ENCODE data around the gene CCDC187. TPM values are rescaled to one million over a fixed set of nuclear protein-coding genes. Genes with fewer than 3 reads are reported as not detected.

The CCDC187 gene
- total RNA-seq, 2 experiments from 2014 or later: not detected

DNA sequence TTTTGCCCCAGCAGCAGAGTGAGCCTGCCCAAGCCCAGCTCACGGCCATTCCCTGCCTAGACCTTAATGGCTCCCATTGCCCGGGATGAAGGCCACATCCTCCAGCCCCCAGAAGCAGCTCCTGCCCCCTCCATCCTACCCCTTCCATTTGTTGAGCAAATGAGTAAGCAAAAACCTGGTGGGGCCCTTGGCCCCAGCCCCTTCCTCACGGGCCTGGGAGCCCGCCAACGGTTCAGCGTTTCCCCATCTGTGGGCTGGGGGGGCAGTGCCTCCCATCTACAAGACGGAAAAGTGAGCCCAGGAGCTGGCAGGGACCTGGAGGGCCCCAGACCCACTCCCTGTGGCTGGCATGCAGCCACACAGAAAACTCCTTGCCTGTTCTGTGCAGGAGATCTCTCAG, 4.4 kb downstream of the CCDC187 start:
- ChIA-PET CTCF (no interaction called here), POLR2A (no interaction called here)
- Mint-ChIP-seq H3K9me3 (no peaks in the 10 kb centered on the region), H3K4me1 (no peaks in the 10 kb centered on the region), H3K27ac (no peak overlapping the region), H3K36me3 (ENCODE audit: low read depth) (no peaks in the 10 kb centered on the region), H3K4me3 (no peak overlapping the region), H3K27me3 (no peaks in the 10 kb centered on the region)
- no peak for DNase-seq

DNA sequence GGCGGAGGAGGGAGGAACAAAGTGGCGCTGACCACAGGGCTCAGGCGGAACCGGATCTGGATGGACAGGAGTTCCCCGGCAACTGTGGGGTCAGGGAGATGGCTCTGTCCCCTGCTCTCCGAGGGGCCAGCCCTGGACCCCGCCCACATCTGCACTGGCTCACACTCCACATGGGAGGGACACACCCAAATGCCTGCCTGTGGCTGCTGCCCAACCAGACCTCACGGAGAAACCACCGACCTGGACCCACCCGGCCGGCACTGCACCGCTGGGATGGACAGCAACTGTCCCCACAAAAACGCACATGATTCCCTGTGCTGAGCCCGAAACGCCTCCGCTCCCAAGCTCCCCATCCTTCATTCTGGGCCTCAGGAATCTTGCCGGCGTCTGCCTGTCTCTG, 4.8 kb downstream of the CCDC187 start:
- no peak for DNase-seq
- H3K36me3 Mint-ChIP-seq (ENCODE audit: low read depth): no peaks in the 10 kb centered on the region
- H3K27me3 Mint-ChIP-seq: no peaks in the 10 kb centered on the region
- POLR2A ChIA-PET: no interaction called here
- no peak overlapping the region for H3K27ac Mint-ChIP-seq
- CTCF ChIA-PET: no interaction called here
- H3K4me3 Mint-ChIP-seq: no peak overlapping the region
- H3K9me3 Mint-ChIP-seq: no peaks in the 10 kb centered on the region
- H3K4me1 Mint-ChIP-seq: no peaks in the 10 kb centered on the region

DNA sequence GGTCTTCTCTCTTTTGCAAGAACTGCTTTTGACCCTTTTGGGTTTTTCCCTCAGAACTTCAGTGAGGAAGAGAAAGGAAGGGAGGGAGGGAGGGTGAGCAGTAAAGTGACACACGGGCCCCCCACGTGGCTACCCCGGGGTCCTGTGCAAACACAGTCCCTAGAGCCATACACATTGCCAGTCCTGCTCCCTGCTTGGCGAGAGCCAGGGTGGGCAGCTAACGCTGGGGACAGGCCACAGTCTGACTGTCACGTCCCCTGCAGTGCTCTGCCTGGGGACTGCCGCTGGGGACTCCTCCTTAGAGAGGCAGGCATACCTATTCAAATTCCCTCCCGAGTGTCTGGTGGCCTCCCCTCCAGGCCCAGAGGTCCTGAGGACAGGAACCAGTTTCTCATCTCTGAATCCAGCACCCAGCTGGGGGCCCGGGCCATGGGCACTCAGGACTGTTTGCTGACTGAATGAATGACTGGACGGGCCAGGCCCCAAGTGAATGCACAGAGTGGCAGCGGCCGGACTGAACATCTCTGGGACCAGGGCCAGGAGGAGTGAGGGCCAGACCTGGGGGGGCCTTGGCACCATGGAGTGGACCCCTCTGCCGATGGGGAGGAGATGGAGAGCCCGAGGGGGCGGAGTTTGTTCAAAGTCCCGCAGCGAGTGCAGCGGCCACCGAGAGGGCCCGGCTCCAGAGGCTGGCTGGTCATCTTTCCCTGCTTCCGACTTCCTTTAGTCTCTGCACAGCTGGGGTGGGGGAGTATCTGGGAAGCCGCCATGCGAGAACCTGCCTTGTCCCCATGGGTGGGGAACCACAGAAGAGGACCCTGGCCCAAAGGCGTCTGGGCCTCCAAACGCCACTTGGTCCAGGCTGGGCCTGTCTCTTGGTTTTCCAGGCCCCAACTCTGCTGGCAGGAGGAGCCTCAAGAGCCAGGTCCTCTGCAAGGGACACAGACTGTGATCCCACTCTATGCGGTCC, 5.8 kb downstream of the CCDC187 start:
- Mint-ChIP-seq H3K4me1 (no peaks in the 10 kb centered on the region), H3K27me3 (no peaks in the 10 kb centered on the region), H3K27ac (no peak overlapping the region), H3K36me3 (ENCODE audit: low read depth) (no peaks in the 10 kb centered on the region), H3K9me3 (no peaks in the 10 kb centered on the region), H3K4me3 (no peak overlapping the region)
- ChIA-PET CTCF (no interaction called here), POLR2A (no interaction called here)
- DNase-seq: no peak

DNA sequence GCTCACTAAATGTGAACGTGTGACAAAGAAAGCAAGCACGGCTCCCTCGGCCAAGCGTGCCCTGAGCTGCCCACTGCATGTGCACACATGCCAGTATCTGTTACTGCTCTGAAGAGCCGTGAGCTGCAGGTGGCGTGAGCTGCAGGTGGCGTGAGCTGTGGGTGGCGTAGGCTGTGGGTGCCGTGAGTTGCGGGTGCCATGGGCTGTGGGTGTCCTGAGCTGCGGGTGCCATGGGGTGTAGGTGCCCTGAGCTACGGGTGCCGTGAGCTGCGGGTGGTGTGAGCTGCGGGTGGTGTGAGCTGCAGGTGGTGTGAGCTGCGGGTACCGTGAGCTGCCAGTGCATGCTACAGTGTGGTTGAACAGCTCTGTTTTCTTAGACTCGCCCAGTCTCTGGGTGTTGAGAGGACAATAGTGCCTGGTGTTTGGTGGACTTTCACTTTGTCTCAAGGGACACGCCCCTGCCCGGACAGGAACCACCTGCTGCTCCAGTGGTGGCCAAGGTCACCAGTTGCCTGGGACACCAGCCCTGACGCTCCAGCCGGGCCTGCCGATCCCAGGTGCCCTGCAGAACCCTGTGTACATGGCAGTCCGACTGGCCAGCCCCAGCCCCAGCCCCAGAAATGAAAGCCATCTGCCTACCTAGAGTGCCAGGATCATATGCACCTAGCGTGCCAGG, 6.7 kb downstream of the CCDC187 start:
- ChIA-PET CTCF (interaction anchor here (0.8 to 1.0 kb wide), 2 partner anchors 13 to 16 kb away, joined by 3 read pairs; no protein-coding TSS in a partner anchor), POLR2A (no interaction called here)
- H3K27ac Mint-ChIP-seq: no peak overlapping the region
- no peaks in the 10 kb centered on the region for H3K27me3 Mint-ChIP-seq
- no peaks in the 10 kb centered on the region for H3K9me3 Mint-ChIP-seq
- no peak overlapping the region for H3K4me3 Mint-ChIP-seq
- no peak for DNase-seq
- no peaks in the 10 kb centered on the region for H3K36me3 Mint-ChIP-seq (ENCODE audit: low read depth)
- no peaks in the 10 kb centered on the region for H3K4me1 Mint-ChIP-seq

DNA sequence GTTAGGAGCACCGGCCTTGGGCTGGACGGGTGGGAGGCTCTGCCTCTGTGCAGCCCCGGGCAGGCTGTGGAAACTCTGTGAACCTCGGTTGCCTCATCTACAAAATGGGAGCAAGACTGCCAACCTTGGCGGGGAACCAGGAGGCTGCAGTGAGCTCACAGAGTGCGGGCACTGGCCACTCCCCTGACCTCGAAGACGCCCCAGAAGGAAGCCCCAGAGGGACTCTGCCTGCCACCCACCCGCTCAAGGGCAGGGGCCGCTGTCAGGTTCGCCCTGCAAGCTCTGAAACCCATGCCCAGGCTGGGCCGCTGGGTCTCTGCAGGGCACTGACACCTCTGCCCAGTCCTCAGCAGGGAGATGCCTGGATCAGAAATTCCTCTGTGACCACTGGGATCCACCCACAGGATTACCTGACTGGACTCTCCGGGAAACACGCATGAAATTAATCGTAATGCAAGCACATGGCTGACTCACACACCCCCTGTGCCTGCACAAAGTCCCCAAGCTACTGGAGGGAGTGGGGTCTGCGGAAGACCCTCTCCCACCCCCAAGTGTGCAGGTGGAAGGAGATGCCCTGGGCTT, 7.4 kb downstream of the CCDC187 start:
- H3K9me3 Mint-ChIP-seq: no peaks in the 10 kb centered on the region
- no peaks in the 10 kb centered on the region for H3K4me1 Mint-ChIP-seq
- no peaks in the 10 kb centered on the region for H3K27me3 Mint-ChIP-seq
- no peak overlapping the region for H3K27ac Mint-ChIP-seq
- no peak overlapping the region for H3K4me3 Mint-ChIP-seq
- ChIA-PET CTCF (interaction anchor here (0.8 to 1.0 kb wide), 2 partner anchors 12 to 17 kb away, joined by 3 read pairs; no protein-coding TSS in a partner anchor), POLR2A (no interaction called here)
- H3K36me3 Mint-ChIP-seq (ENCODE audit: low read depth): no peaks in the 10 kb centered on the region
- DNase-seq: no peak

DNA sequence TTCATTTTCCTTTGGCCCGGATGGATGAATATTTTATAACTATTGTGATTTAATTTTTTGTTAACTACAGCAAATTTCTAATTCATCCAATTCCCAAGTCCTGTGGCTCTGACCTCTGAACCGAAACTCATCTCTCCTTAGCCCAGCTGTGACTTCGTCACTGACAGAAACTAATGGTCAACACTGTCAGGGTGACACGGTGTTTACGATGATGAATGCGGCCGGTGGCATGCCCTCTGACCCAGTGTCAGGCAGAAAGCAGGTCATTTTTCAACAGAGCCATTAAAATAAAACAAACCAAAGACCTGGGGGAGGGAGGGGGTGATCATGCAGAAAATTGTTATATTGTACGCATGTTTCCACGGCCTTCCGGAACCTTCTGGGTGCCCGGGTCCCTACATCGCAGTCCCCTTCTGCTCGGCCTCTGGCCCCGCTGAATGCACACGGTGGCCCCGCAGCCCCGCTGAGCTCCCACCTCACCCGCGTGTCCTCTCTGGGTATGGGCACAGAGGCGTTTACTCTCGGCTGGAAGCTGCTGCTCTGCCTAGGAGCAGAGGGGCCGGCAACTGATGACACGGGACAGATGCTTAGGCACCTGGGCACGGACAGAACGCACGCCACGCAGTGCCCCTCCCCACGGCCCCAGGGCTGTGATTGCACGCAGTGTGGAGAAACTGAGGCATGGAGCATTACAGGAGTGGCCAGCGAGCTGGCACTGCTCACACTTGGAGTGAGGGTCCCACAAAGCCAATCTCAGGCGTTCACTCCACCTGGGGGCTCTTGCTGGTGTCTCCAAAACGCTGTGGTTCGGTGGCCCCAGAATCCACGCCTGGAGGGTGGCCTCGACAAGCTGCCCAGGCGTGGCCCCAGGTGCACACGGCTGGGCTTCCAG, 8.1 kb downstream of the CCDC187 start:
- no peaks in the 10 kb centered on the region for H3K36me3 Mint-ChIP-seq (ENCODE audit: low read depth)
- no peak for DNase-seq
- H3K27me3 Mint-ChIP-seq: no peaks in the 10 kb centered on the region
- POLR2A ChIA-PET: no interaction called here
- CTCF ChIA-PET: no interaction called here
- H3K27ac Mint-ChIP-seq: no peak overlapping the region
- no peak overlapping the region for H3K4me3 Mint-ChIP-seq
- H3K9me3 Mint-ChIP-seq: no peaks in the 10 kb centered on the region
- no peaks in the 10 kb centered on the region for H3K4me1 Mint-ChIP-seq

DNA sequence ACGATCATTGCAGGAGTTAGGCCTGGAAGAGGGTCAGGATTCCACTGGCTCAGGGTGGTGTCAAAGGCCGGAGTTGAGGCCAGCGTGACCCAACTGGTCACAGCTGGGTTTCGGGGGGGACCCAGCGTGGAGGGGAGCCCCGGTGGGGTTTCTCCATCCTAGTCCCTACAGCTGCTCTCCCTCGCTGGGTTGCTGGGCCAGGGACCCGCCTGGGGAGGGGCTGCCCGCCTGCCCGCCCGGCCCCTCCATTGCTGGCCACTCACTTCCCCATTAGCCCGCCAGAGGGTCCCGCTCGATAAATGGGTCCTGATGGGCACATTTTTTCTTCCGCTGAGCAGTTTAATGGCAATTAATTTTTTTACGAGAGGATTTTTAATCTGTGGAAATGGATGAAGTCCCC, 8.8 kb downstream of the CCDC187 start:
- H3K27ac Mint-ChIP-seq: no peak overlapping the region
- CTCF ChIA-PET: no interaction called here

DNA sequence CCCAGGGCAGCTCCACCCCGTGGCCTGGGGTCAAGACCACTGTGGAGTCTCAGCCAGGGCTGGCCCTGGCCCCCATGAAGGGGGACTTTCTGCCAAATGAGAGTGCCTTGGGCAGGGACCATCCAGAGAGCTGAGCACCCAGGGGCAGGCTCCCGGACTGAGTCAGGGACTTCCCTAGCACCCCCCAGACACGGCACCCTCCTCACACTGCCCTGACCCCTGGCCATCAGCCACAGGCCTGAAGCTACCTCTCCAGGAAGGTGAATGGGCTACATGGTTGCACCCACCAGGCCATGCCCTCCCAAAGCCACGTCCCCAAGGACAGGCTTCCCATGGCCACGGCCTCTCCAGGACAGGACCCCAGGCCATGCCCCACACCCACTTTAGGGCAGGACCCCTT, 9.5 kb downstream of the CCDC187 start:
- no peak for DNase-seq
- no peaks in the 10 kb centered on the region for H3K27me3 Mint-ChIP-seq
- H3K9me3 Mint-ChIP-seq: no peaks in the 10 kb centered on the region
- CTCF ChIA-PET: no interaction called here
- no peaks in the 10 kb centered on the region for H3K36me3 Mint-ChIP-seq (ENCODE audit: low read depth)
- POLR2A ChIA-PET: no interaction called here
- no peak overlapping the region for H3K27ac Mint-ChIP-seq
- H3K4me3 Mint-ChIP-seq: no peak overlapping the region
- H3K4me1 Mint-ChIP-seq: no peaks in the 10 kb centered on the region

More for the DNA sequence above, 8.8 kb downstream of the CCDC187 start:
- Mint-ChIP-seq H3K9me3 (no peaks in the 10 kb centered on the region), H3K36me3 (ENCODE audit: low read depth) (no peaks in the 10 kb centered on the region), H3K4me1 (no peaks in the 10 kb centered on the region), H3K4me3 (no peak overlapping the region), H3K27me3 (no peaks in the 10 kb centered on the region)
- DNase-seq: no peak
- POLR2A ChIA-PET: no interaction called here

DNA sequence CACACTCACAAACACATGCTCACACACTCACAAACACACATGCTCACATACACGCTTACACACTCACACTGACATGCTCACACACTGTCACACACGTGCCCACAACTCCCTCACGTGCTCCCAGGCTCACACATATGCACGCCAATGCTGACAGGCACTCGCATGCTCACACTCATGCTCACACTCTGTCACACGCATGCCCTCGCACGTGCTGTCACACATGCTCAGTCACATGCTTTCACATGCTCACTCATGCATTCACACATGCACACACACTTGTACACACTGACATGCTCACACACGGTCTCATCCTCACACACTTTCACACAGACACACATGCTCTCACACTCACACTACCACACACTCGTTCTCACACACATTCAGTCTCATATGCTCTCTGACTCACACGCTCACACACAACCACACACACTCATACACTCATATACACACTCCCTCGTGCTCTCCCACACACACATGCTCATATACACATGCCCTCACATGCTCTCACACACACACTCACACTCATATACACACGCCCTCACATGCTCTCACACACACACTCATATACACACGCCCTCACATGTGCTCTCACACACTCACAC, 10.3 kb downstream of the CCDC187 start:
- no peak overlapping the region for H3K4me3 Mint-ChIP-seq
- H3K27ac Mint-ChIP-seq: no peak overlapping the region
- POLR2A ChIA-PET: no interaction called here
- no peaks in the 10 kb centered on the region for H3K9me3 Mint-ChIP-seq
- no peaks in the 10 kb centered on the region for H3K27me3 Mint-ChIP-seq
- H3K4me1 Mint-ChIP-seq: no peaks in the 10 kb centered on the region
- H3K36me3 Mint-ChIP-seq (ENCODE audit: low read depth): no peaks in the 10 kb centered on the region
- CTCF ChIA-PET: no interaction called here
- DNase-seq: no peak

DNA sequence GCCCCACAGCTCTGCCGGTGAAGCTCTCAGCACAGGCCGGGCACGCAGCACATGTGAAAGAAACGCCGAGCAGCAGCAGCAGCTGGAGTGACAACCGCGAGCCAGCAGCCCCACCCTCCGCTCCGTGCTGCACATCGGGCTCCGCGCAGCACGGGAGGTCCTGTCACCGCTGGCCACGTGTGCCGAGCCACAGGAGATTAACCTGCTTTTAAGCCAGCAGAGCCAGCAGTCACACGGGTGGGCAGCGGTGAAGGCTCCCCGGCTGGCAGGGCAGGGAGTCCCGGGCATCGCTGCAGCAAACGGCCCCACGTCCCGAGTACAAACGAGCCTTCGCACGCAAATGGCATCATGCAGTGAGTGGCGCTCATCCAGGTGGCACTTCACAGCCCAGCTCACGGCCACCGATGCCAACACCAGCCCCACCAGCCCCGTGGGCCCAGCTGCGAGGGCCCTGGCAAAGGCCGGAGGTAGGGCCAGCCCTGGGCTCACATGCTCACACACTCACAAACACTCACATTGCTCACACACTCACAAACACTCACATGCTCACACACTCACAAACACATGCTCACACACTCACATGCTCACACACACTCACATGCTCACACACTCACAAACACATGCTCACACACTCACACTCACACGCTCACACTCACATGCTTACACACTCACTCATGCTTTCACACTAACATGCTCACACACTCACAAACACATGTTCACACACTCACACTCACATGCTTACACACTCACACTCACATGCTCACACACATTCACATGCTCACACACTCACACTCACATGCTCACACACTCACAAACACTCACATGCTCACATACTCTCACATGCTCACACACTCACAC, 11.1 kb downstream of the CCDC187 start:
- H3K4me1 Mint-ChIP-seq: no peaks in the 10 kb centered on the region
- DNase-seq: no peak
- H3K4me3 Mint-ChIP-seq: no peak overlapping the region
- no peaks in the 10 kb centered on the region for H3K27me3 Mint-ChIP-seq
- POLR2A ChIA-PET: no interaction called here
- CTCF ChIA-PET: no interaction called here
- no peak overlapping the region for H3K27ac Mint-ChIP-seq
- H3K36me3 Mint-ChIP-seq (ENCODE audit: low read depth): no peaks in the 10 kb centered on the region
- no peaks in the 10 kb centered on the region for H3K9me3 Mint-ChIP-seq

DNA sequence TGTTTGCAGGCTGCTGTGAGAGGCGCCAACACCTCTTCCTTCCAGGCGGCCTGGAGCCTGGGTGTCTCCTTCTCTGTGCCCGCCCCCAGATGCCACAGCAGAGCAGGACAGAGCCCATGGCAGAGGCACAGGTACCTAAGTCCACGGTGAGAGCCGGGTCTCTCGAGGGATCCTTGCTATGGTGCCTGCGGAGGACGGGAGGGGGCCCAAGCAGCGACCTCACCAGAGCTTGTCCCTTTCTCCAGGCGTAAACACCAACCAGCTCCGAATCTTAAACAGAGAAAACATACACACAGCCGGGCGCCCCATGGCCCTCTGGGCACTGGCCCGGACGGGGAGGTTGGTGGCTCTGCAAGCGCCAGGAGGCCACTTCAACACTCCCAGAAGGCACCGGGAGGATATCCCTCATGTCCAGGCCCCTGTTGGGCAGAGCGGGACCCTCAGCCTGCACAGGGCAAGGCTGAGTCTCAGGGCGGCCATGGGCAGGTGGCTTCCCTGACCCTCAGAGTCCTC, 11.8 kb downstream of the CCDC187 start:
- no peaks in the 10 kb centered on the region for H3K9me3 Mint-ChIP-seq
- H3K27me3 Mint-ChIP-seq: no peaks in the 10 kb centered on the region
- no peaks in the 10 kb centered on the region for H3K36me3 Mint-ChIP-seq (ENCODE audit: low read depth)
- no peaks in the 10 kb centered on the region for H3K4me1 Mint-ChIP-seq
- H3K27ac Mint-ChIP-seq: no peak overlapping the region
- DNase-seq: no peak
- no peak overlapping the region for H3K4me3 Mint-ChIP-seq
- ChIA-PET CTCF (no interaction called here), POLR2A (no interaction called here)
